Measurements from ENCODE around the gene ATMIN. TPM values are rescaled to one million over a fixed set of nuclear protein-coding genes. Genes with fewer than 3 reads are reported as not detected.

Gene ATMIN
- total RNA-seq (2014; rRNA removed; shearing (Covaris generic)), result 23.9 and 25.6 TPM in 2 replicates

GRCh38 chr16:81035398-81035974 lies at the start of gene ATMIN:
Gene ATMIN (plus strand): TSS chr16:81035842. CDS start chr16:81035871, 29 bp downstream.
- peak; percentile 89 for DNase-seq (ENCODE audit: low read depth)

DNA sequence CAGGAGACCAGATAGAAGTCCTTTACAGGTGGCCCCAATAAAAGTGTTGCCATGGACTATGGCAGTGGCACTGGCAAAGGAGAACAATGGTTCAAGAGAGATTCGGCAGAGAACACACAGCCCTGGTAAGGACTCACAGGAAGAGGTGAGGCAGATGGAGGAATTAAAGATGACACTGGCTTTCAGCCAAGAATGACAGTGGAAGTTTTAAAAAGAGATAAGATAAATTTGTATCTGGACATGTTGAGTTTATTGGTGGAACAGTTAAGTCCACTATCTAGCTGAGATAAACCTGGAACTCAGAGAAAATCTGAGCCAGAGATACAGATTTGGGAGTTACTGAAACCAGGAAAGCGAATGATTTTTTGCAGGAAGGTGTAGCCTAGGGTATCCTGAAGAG lies 49.1 kb upstream of the ATMIN start:
- DNase-seq (ENCODE audit: low read depth), result no peak

DNA sequence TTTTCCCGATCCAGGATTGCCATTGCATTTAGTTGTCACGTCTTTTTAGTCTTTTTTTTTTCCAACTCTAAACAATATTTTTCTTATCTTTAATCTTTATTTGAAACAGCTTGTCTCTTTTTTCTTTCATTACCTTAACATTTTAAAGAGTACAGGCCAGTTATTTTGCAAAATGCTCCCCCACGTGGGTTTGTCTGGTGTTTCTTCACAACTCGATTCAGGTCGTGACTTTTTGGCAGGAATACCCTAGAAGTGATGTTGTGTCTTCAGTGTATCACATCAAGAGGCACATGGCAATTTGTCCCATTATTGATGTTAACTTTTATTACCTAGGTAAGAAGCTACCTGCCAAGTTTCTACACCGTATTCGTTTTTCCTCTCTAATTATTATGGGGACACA lies 46.9 kb upstream of the ATMIN start:
- DNase-seq (ENCODE audit: low read depth), result no peak

DNA sequence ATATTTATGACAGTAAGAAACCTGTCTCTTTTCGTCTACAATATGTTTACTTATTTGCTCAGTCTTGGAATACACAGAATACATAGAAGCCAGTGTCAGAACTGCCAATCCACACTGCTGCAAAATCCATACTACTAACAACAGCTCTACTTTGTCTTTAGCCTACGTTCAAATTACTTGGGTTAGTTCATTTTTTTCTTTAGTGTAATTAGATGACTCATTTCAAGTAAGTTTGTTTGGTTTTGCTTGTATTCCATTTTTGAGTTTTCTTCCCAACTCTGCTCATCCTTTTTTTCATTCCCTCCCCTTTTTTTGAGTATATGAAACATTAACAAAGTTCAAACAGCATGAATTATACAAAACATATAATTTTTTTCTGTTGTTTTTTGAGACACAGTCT lies 45.8 kb upstream of the ATMIN start:
- no peak for DNase-seq (ENCODE audit: low read depth)

- DNase-seq (ENCODE audit: low read depth), result no peak
Observed at GRCh38 chr16:80990577-80990976, 45.1 kb upstream of the ATMIN start.

- DNase-seq (ENCODE audit: low read depth), result no peak
Observed at GRCh38 chr16:80990978-80991377, 44.7 kb upstream of the ATMIN start.

GRCh38 chr16:80991792-80992430 lies 43.7 kb upstream of the ATMIN start:
- DNase-seq (ENCODE audit: low read depth), result no peak

GRCh38 chr16:80992676-80993293 lies 42.9 kb upstream of the ATMIN start:
- DNase-seq (ENCODE audit: low read depth), result no peak

GRCh38 chr16:80993307-80993706 lies 42.3 kb upstream of the ATMIN start:
- DNase-seq (ENCODE audit: low read depth), result peak; percentile 77

DNA sequence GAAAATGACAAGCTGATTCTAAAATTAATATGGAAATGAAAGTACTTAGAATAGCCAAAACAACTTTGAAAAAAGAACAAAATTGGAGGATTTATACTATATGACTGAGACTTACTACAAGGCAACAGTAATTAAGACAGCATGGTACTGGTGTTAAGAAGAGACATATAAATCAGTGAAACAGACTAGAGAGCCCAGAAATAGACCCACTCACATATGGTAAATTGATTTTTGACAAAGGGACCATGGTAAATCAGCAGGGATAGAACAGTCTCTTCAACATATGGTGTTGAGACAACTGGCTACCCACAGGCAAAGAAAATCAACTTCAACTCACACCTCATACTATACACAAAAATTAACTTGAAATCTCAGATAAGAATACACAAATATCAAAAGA lies 41.8 kb upstream of the ATMIN start:
- DNase-seq (ENCODE audit: low read depth), result no peak

- DNase-seq (ENCODE audit: low read depth), result no peak
Observed at GRCh38 chr16:80994451-80994850, 41.2 kb upstream of the ATMIN start.

GRCh38 chr16:80996688-80997138 lies 38.9 kb upstream of the ATMIN start:
- no peak for DNase-seq (ENCODE audit: low read depth)

GRCh38 chr16:80997139-80997798 lies 38.4 kb upstream of the ATMIN start:
- DNase-seq (ENCODE audit: low read depth), result no peak

GRCh38 chr16:80997964-80998620 lies 37.5 kb upstream of the ATMIN start:
- DNase-seq (ENCODE audit: low read depth), result no peak

DNA sequence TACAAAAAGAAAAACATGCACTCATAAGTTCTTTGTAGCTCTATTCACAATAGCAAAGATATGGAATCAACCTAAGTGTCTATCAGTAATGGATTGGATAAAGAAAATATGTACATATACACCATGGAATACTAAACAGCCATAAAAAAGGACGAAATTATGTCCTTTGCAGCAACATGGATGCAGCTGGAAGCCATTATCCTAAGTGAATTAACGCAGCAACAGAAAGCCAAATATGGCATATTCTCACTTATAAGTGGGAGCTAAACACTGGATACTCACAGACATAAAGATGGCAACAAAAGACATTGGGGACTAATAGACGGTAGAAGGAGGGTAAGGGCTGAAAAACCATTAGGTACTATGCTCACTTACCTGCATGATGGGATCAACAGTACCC lies 34.8 kb upstream of the ATMIN start:
- DNase-seq (ENCODE audit: low read depth), result no peak

DNA sequence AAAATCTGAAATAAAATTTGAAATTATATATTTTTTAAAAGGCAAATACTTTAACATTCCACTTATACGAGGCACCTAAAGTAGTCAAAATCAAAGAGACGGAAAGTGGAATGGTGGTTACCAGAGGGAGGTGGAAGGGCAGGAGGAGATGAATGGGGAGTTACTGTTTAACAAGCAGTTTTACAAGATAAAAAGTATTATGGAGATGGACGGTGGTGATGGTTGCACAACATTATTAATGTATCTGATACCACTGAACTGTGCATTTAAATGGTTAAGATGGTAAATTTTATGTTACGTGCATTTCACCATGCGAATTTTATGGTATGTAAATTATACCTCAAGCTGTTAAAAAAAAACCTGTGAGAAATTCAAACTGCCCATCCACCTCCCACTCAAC lies 34.3 kb upstream of the ATMIN start:
- no peak for DNase-seq (ENCODE audit: low read depth)

DNA sequence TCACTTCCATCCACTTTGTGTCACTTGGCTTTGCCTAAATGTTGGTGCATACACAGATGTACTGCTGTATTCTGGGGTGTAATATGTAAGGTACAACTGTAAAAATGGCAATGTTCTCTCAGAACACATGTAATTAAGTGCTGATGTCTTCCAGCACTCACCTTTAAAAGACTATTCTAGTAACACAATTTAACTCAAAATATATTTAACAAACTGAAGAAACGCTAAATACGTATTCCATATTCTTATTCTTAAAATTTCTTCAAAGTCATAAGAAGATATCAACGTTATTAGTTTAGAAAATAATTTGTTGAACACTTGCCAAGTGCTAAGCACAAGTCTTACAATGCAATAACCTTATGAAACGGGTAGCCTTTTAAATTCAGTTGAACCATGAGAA lies 32.6 kb upstream of the ATMIN start:
- DNase-seq (ENCODE audit: low read depth), result no peak

DNA sequence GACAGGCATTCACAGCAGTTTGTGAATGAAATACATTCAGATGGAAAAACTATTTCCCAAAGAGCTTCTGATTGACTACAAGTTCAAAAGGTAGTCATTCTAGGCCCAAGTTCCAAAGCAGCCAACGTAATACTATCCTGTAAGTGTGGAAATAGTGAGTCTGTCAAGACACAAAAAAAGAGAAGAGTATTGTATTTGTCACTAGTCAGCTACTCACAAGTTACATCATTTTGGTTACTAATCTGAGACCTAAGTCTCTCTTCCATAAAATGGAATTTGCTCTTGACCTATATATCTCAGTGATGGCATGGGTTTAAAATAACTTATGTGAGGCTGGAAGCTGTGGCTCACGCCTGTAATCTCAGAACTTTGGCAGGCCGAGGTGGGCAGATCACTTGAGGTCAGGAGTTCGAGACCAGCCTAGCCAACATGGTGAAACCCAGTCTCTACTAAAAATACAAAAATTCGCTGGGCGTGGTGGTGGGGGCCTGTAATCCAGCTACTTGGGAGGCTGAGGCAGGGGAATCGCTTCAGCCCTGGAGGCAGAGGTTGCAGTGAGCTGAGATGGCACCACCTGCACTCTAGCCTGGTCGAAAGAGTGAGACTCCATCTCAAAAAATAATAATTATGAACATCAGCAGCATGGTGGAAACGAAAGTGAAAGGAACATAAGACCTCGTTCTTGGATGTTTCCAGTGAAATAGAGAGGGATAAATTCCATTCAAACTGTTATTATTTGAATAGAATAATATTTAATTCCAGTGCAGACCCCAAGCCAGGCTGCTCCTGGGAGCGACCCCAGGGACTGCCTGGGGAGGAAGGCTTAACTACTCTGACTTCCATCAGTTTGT lies 31.8 kb upstream of the ATMIN start:
- no peak for DNase-seq (ENCODE audit: low read depth)

DNA sequence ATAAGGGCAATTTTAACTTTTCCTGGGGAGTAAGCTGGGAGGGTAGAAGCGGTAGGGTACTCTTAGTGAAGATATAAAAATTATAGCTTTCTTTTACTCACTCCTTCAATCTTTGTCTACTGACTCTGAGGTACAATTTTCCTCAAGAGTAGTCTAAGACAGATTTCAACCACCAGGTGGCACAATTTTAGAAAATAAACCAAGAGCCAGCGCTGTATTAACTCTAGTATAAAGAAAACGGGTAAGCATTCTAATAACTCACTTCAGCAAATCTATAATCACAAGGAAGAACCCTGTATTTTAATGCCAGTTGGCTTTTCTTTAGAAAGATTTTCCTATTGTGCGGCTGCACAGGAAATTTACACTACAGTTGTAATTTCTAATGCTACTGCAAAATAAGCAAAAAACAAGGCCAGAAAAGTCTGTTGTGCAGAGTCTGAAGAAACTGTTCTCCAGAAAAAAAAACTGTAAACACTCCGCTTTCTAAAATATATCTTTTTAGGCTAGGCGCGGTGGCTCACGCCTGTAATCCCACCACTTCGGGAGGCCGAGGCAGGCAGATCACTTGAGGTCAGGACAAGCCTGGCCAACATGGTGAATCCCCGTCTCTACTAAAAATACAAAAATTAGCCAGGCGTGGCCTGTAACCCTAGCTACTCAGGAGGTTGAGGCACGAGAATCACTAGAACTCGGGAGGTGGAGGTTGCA lies 30.8 kb upstream of the ATMIN start:
- peak; percentile 27 for DNase-seq (ENCODE audit: low read depth)

- no peak for DNase-seq (ENCODE audit: low read depth)
Observed at GRCh38 chr16:81005610-81006161, 30.0 kb upstream of the ATMIN start.

All from Daoy (cell line).